Measurements from ENCODE around the gene NAT14.
"Not testable (repeated sequence)": the region's sequence is repeated elsewhere in the genome, so short reads cannot be mapped to it uniquely, and the experiment has no call there.

Gene NAT14

DNA sequence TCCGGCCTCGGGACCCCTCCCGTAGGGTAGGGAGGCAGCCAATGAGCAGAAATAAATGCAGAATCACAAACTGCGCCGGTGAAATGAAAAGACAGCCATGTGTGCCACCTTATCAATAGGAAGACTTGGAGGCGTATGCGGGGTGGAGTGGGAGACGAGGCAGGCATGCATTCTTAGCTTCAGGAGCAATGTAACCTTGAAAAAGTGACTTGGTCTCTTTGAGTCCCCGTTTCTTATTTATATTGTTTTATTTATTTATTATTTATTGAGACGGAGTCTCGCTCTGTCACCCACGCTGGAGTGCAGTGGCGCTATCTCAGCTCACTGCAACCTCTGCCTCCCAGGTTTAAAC lies 19.2 kb downstream of the NAT14 start:
- DNase-seq: no peak

DNA sequence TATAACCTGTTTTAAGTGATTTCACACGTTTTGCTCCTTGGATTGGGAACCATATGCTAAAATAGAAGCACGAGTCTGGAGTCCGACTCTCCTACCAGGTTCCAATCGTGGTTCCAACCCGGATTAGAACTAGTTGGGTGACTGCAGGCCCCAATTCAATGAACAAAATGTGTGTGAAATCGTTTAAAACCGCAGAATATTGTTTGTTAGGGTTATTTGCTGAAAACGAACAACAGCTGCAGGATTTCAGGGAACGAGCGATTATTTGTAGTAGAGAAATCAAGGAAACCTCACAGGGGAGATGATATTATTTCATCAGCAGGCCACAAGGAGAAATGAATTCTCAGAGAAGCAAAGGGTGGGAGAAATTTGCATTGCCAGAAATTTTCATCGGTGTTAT lies 20.0 kb downstream of the NAT14 start:
- DNase-seq: no peak

GRCh38 chr19:55508120-55508519 lies 23.1 kb downstream of the NAT14 start:
- no peak for DNase-seq

DNA sequence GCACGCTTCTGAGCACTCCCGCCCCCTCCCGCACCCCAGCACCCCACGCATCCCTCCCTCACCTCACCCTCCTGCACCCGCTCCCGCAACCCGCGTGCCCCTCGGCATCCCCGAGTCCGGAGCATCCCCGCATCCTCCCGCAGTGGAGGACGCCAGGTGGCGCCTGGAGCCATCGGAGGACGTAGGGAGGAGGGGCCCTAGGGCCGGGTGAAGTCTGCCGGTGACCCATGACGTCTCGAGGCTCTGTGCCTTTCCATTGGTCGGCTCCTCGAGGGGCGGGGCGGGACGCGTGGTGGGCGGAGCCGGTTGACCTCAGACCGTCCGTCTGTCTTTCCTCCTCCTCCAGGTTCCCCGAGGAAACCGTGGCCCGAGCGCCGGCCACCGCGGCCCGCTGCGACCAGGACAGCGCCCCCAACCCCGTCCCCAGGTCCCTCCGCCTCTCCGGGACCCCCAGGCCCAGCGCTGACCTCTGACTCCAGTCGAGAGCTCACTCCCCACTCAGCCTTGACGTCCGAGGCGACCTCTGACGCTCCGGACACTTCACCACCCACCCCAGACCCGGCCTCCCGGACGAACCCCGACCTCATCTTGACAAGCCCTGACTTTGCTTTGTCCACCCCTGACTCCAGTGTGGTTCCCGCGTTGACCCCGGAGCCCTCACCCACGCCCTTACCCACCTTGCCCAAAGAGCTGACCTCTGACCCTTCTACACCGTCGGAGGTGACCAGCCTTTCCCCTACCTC lies 32.1 kb downstream of the NAT14 start:
- DNase-seq: peak; percentile 96

- DNase-seq: no peak
Observed at GRCh38 chr19:55519451-55520311, 34.7 kb downstream of the NAT14 start.

DNA sequence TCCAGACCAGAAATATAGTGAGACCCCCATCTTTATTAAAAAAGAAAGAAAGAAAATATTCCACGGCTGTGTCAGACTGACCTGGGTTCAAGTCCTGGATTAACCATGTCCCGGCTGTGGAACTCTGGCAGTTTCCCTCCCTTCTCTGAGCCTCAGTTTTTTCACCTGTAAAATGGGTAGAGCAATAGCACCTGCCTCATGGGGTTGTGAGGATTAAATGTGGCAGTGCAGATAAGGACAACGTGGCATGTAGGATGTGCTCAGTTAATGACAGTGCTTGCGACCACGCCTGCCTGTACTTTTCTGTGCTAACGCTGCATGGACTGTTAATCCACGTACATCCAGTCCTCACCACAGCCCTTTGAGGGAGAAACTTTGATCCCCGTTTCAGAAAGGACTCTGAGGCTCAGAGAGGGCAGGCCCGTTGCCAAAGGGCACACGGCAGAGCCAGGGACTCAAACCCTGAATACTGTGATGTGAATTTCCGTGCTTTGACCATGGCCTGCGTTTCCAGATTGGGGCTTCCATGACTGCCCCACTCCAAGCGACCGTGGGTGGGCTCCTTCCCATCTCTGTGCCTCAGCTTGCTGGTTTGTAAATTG lies 35.8 kb downstream of the NAT14 start:
- DNase-seq: no peak

- DNase-seq: no peak
Observed at GRCh38 chr19:55525289-55526101, 40.5 kb downstream of the NAT14 start.

DNA sequence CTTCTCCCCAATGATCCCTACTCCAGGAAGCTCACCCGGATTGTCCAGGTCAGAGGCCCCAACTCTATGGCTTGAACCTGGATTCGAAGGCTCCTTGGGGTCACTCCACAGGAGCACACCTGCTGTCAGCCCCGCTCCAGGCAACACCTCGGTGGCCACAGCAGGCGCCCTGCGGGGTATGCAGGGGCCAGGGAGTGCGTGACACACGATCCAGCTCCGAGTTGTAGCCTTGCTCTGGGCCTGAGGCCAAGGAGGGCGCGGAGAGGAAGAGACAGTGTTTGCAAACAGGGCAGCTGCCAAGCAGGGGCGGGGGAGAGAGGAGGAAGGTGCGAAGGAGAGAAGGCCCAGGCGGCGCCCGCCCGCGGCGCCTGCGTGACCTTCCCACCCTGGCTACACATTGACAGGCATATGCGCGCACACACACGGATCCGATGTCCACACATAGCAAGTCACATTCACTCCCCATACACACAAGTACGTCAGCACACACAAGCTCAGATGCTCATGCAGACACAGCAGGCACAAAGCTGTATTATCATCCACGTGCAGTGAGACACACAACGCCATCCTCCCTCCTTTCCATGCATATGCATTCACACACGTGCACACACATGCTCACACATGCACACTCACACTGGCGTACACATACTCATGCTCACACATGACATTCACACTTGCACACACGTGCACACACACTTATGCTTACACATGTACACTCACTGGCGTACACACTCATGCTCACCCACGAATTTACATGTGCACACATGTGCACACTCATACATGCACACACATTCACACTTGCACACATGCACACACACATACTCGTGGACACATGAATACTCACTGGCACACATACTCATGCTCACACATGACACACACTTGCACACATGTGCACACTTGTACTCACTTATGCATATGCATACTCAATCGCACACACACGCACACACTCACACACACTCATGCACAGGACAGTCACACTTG lies 41.5 kb downstream of the NAT14 start:
- no peak for DNase-seq

- DNase-seq: no peak
Observed at GRCh38 chr19:55527197-55528029, 42.4 kb downstream of the NAT14 start.

- no peak for DNase-seq
Observed at GRCh38 chr19:55528030-55528803, 43.2 kb downstream of the NAT14 start.

- DNase-seq: no peak
Observed at GRCh38 chr19:55529636-55530234, 44.7 kb downstream of the NAT14 start.

GRCh38 chr19:55530996-55531395 lies 46.0 kb downstream of the NAT14 start:
- no peak for DNase-seq

DNA sequence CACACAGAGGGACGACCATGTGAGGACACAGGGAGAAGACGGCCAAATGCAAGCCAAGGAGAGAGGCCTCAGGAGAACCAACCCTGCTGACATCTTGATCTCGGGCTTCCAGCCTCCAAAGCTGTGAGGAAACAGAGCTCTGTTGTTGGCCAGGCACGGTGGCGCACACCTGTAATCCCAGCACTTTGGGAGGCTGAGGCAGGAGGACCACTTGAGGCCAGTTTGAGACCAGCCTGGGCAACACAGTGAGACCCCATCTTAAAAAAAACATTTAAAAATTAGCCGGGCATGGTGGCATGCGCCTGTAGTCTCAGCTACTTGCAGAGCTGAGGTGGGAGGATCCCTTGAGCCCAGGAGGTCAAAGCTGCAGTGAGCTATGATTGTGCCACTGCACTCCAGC lies 49.3 kb downstream of the NAT14 start:
- not testable (repeated sequence) for DNase-seq

DNA sequence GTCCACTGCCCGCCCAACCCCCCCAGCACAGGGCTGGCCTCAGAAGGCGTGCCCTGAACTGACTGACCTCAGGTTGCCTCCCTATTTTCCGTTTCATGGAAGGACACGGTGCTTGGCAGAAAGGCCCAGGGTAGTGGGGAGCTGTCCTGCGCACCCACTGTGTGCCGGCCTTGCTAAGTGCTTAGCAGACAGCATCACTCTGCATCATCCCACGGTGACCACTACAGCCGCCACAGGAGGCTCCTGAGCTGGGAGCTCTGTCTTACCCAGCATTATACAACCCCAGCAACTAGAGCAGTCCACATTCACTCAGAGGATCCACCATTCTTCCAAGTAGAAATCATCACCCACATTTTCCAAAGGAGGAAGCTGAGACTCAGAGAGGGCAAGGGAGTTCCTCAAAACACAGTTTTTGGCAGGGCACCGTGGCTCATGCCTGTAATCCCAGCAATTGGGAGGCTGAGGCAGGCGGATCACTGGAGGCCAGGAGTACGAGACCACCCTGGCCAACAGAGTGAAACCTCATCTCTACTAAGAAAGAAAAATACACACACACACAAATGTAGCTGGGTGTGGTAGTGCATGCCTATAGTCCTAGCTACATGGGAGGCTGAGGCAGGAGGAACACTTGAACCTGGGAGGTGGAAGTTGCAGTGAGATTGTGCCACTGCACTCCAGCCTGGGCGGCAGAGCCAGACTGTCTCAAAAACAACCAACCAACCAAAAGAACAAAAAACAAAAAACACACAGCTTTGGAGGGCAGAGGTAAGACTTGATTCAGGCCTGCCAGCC lies 50.4 kb downstream of the NAT14 start:
- DNase-seq: no peak

- no peak for DNase-seq
Observed at GRCh38 chr19:55535965-55536350, 51.0 kb downstream of the NAT14 start.

DNA sequence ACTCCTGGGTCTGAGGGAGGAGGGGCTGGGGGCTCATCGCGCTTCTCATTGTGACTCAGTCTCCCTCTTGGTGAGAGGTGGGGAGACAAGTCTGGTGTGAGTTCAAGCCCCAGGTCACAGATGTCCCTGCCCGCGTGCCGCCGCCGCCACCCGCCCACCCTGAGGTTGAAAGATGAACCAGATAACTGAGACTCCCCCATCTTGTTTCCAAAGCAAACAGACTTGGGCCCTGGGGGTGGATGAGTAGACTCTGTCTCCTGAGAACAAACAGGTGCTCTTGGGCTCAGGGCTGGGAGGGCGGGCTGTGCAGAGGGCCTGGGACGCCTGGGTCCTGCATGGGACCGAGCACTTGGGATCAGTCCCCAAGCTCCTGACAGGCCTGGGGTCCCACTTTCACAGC lies 51.4 kb downstream of the NAT14 start:
- no peak for DNase-seq

All from activated effector memory CD4-positive, alpha-beta T cell treated with anti-CD3 and anti-CD28 coated beads, Interleukin-2, amount 50 U/mL, for 16 hours (primary cell).